Eye (tissue), 1 donor: ENCODE data around the gene HPCAL1.
A peak's percentile ranks its signal among the peaks of the same experiment; 100 is the strongest.

ENCODE experiments used
- DNase-seq: peaks from one replicate; pipeline ENCODE4 v3.0.0-alpha.2; 2015

The HPCAL1 gene

DNA sequence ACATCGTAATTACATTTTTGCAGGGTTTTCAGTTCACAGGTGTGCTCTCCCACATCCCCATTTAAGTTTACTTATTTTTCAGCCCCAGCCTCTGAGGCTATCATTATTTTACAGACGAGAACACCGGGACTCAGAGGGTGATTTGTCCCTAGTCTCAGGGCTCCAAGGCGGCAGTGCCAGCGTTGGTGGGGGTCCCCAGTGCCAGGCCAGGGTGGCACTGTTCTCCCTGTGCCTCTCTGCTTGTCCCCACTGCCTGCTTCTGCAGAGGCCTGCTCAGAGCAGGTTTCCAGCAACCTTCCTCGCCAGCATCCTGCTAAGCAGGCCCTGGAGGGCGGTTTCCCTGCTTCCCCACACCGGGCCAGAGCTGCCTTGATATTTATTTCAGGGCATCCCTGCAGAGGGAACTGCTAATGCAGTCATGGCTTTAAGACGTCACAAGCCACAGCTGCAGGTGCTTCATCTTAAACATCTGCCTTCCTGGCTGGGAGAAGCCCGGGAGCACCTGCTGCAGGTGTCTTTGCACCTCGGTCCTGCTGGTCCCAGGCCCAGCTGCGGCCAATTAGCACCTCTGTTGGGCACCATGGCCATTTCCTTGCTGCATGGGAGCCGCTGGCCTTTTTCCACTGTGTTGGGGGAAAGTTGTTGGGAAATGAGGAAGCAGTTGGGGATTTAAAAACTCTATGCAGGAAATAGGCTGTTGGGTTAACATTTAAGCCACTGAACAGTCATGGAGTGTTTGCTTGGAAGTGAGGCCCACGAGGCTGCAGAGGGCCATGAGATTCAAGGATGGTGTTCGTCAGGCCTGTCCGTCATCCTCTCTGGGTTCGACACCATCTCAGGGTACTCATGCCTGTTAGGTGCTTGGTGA lies 22.8 kb downstream of the HPCAL1 start:
- DNase-seq: no peak

DNA sequence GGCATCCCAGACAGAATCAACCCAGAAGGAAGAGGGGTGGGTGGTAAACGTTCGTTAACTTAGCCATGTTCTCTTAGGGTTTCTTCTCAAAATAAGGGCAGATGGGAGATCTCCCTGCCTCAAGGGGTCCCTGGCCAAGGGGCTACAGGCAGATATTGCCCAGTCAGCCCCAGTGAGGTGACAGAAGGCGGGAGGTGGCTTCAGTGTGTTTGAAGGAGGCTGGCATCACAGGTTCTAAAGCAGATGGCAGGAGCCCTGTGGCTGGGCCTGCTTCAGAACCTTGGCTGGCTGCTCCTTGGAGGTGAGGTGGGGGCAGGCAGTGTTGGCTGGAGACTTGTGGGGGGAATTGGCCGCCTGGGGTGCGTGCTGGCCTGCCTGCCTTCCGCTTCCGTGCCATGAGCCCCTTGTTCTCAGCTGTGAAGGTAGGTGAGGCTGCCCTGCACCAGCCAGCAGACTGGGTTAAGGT lies 23.5 kb downstream of the HPCAL1 start:
- DNase-seq: no peak

DNA sequence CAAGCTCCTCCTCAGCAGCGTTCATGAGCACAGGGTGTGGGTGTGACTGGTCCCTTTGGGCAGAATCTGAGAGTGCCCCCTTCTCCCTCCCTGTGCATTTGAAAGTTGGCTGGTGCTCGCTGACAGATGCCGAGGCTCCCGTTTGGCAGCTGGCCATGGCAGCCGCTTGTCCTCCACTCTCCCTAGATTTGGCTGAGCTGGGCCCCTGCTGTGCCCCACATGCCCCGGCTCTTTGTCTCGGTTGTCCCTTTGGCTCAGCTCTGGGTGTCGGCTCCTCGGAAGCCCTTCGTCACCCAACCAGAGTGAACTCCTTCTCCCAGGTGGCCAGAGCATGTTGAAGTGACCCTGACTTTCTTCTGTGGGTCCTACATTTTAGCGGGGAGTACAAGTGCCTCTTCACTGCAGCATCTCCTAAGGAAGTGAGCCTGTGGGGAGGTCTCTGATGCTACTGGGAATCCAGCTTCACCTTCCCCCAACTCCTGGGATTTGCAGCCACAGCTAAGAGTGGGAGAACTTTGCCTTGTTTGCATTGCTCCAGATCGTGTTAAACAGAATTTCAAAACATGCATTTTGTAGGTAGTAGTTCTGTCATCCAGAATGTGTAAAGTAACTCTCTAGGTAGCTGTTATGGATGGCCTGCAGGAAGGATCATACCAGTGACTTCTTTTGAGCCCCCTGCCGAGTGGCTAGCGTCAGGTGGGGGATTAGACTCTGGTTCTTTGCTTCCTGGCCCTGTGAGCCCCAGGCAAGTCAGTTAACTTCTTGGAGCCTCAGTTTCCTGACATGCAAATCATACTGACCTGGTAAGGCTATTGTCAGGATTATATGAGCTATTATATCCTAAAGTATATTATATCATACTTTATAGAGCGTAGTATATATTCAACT lies 24.2 kb downstream of the HPCAL1 start:
- DNase-seq: peak; percentile 63

DNA sequence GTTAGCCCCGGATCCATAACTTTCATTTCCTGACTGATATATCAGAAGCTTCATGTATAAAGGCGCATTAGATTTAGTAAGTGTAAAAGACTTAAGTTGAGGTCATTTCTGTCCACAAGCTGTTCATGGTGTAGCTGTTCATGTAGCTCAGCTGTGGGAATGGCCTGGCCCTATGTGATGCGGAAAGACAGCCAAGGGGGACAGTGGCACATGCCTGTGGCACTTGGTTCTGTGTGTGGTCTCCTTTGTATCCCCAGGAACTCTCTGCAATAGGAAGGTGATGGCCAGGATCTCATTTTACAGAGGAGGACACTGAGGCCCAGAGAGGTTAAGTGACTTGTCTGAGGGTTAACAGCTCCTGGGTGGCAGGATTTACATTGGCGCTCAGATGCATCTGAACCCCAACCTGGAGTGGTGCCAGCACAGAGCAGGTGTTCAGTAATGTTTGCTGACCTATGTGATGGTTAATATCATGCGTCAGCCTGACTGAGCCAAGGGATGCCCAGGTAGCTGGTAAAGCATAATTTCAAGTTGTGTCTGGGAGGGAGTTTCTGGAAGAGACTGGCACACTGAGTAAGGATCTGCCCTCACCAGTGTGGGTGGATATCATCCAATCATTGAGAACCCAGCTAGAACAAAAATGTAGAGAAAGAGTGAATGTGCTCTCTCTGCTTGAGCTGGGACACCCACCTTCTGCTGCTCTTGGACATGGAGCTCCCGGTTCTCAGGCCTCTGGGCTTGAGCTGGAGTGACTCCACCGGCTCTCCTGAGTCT lies 25.4 kb downstream of the HPCAL1 start:
- no peak for DNase-seq

DNA sequence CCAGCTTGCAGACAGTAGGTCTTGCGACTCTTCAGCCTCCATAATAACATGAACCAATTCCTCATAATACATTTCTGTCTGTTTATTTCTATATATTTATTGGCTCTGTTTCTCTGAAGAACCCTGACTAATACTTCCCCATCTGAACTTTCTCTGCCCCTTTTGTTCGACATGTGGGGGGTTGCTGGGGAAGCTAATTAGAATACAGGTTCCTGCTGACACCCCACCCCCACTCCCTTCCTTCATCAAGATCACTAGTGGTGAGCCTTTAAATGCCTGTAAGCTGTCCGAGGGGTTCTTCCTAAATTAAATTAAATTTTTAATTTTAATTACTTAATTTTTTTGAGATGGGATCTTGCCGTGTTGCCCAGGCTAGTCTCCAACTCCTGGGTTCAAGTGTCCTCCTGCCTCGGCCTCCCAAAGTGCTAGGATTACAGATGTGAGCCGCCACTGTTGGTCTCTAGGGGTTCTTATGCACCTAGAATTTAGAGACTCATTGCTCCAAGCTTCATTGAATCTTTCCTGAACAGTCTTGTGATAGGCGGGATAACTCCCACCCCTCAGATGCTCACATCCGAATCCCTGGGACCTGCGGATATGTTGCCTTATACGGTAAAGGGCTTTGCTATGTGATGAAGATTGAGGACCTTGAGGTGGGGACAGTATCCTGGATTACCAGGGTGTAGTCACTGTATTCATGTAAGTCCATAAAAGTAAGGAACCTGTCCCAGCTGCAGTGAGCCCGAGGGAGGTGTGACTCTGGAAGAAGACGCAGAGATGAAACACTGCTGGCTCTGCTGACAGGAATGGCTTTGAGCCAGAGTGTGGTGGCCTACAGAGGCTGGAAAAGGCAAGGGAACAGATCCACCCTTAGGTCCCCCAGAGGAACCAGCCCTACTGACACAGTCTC lies 26.2 kb downstream of the HPCAL1 start:
- no peak for DNase-seq

DNA sequence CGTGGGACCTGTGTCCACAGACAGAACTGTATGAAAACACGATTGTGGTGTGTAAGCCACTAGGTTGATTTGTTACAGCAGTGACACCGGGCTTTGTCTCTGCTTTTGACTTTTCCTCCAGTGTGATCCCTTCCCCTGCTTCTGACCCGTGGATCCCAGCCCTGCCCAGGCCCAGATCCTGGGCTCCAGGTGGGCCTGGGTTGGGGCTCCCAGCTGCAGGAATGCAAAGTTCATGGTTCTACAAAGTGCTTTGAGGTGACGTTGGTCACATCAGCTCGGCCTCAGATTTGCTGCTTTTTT lies 26.8 kb downstream of the HPCAL1 start:
- no peak for DNase-seq

DNA sequence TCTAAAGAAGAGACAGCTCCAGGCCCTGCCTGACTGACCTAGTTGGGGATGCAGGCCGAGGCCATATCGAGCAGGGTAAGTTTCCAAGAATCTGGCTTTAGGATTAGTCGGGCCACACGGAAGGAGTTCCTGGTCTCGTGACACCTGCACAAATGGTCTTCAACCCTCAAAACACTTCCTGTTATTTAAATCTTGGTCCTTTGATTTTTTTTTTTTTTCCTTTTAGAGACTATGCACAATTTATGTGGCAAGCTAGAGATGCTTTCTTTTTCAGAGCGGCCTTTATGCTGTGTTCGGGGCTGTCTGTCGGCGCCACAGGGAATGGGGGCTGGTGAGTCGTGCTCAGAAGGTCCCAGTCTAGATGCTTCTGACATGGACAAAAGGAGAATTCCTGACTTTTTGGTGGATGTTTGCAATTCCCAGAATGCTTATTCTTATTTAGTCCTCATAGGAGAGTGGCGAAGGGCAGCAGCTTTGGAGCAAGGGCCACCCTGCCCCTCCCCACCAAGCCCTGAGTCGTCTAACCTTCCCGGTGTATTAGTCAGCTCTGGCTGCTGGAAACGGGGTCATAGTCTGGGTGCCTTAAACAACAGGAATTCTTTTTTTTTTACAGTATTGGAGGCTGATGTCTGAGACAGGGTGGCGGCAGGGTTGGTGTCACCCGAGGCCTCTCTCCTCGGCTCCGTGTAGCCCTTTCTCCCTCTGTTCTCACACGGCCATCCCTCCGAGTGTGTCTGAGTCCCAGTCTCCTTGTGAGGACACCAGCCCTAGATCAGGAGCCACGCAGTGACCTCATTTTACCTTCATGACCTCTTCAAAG lies 27.4 kb downstream of the HPCAL1 start:
- DNase-seq: no peak

DNA sequence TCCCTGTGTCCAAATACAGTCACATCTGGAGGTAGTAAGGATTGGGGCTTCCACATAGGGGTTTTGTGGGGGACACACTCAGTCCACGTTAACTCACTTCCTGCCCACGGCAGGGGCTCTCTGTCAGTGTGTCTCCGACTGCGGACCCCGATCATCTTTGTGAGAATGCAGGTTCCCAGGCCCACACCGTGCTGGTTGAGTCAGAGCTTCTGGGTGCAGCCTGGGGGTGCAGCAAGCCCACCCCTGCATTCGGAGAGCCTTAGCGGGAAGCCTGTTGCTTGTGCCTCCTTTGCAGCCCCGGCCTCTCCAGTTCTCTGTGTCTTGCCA lies 28.0 kb downstream of the HPCAL1 start:
- DNase-seq: no peak

DNA sequence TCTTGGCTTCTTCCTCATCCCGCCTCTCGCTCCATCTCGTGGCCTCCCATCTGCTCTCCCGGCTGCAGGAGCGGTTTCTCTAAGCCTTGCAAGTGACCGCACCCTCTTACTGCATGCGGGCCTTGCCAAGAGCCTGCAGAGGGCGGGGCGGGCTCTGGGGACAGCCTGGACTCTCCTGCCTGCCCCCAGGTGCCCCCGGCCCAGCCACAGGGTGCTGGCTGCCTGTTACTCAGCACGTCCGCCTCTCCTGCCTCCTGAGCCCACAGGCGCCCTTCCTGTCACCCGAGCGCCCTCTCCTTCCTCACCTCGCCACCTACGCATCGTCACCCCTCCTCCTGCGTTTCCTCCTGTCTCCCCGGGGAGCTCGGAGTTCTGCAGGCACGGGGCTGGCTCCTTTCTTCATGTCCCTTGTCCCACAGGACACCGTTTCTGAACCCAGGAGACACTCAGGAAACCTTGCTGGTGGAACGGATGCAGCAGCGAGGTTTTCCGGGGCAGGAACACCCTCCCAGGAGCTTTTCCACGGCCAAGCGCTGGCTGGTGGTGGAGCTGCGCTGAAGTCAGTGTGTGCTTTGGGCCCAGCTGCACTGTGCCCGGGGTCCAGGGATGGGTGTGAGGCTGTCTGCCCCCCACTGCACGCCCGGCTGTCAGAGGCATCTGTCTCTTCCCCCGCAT lies 28.5 kb downstream of the HPCAL1 start:
- DNase-seq: no peak

DNA sequence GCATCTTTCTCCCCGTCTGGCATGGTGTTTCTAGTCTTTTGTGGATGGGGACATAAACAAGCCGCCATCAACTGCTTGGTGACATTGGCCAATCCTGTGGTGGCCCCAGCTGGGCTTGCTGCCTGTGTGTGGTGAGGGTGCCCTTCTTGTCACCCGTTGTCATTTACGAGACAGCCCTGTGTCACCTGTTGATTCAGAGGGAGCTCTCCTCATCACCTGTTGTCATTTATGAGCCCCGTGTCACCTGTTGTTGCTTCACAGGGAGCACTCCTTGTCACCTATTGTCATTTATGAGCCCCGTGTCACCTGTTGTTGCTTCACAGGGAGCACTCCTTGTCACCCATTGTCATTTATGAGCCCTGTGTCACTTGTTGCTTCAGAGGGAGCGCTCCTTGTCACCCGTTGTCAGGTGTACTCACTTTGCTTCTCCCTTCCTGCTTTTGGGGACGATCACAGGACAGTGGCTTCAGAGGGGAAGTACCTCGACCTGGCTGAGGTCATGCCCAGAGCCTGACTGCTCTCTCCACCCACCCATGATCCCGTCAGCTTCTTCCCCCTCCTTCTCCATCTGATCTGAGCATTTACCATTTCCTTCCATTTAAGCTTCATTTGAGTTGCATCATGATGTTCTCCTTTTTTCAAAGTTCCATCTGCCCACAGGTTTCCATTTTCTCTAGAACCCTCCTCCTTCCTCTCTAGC lies 29.1 kb downstream of the HPCAL1 start:
- DNase-seq: no peak

DNA sequence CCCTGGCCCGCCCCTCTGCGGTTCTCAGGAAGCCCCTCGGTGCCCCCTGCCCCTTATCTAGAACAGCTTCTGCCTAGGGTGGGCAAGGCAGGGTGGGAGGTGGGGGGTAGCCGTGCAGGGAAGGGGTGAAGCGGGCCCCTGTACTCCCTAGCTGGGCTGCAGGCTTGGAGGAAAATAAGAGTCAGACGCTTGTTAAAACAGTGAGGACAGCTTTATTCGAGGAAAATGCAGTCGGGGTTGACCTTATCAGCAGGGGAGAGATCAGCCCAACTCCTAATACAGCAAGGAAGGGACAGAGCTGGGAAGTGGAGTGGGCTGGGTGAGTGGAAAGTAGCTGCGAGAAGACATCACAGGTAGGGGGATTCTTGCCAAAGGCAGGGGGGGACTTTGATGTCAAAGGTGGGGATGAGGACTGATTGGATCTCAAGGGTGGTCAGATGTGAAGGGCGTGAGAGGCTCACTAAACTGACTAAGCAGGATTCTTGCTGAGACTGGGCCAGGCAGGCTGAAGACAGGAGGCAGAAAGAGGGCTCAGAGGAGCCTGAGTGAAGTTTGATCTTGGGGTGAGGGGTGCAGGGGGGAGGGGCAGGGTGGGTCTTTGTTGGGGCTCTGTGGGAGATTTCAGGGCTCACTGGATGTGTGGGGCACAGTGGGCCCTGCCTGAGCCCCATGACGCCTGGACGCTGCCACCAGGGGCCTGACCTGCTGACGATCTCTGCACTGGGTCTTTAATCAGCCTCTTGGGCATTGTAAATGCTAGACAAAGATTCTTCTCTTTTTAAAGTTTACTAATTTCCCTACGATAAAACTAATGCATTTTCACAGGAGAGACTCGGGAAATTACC lies 29.9 kb downstream of the HPCAL1 start:
- peak; percentile 63 for DNase-seq

DNA sequence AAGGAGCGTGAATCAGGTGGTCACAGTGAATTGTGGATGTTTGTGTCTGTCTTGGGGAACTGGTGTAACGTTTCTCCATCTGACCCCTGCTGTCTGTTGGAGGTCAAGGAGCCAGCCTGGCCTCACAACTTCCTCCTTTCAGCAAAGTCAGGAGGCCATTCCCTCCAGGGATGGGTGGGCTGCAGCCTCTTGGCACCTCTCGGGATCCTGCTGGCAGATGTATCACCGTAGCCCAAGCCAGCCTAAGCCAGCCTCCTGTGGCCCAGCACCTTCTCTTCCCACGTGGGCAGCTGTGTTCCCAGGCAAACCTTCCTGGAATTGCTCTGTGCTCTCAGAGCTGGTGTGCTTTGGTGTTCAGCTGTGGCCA lies 30.5 kb downstream of the HPCAL1 start:
- DNase-seq: no peak

DNA sequence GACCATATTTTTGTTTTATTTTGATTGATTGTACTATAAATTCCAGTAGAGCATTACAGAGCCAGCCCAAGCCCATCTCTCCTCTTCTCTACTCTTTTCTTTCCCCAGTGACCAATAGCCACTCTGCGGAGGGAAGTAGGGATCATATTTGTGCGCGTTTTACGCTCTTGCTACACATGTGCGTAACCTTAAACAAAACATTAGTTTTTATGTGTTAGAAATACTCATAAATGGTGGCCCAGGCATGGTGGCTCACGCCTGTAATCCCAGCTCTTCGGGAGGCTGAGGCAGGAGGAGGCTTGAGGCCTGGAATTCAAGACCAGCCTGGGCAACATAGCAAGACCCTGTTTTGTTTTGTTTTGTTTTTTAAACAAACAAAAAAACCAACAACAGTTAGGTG lies 31.3 kb downstream of the HPCAL1 start:
- no peak for DNase-seq

DNA sequence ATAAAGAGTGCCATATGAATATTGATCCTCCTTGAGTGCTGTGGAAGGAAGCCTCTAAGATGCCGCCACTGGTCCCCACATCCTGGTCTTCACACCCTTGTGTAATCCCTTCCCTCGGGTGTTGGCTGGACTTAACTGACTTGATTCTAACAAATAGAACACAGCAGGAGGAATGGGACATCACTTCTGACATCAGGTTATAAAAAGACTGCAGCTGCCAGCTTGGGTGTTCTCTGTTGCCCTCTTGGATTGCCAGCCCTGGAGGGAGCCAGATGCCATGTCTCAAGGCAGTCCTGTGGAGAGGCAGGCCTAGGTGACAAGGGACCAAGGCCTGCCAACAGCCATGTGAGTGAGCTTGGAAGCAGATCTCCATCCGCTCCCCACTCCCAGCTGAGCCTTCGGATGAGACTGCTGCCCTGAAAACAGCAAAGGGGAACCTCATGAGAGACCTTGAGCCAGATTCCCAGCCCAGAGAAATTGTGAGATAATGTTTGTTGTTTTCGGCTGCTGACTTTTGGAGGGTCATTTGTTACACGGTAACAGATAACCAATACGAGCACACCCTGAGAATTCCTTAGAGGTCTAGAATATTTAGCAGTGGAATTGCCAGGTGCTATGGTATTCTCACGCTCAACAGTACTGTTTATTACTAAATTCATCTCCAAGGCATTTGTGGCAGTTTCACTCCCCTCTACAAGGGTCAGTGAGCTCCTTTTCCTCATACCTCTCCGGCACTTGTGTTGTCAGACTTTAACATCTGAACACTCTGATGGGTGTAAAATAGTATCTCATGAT lies 32.5 kb downstream of the HPCAL1 start:
- DNase-seq: no peak

DNA sequence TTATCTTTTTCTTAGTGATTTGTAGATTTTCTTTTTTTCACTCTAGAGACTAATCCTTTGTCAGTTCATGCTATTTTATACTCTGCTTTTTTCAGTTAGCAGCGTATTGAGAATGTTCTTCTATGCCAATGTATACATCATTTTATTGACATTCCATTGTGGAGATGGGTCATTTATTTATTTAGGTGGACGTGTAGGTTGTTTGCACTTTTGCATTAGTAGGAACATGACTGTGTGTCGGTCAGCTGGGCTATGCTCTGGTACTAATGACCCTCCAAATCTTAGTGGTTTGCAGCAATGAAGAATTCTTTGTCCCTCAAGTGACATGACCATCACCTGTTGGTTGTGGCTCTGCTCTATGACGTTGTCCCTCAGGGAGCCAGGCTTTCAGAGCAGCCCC lies 33.6 kb downstream of the HPCAL1 start:
- no peak for DNase-seq

DNA sequence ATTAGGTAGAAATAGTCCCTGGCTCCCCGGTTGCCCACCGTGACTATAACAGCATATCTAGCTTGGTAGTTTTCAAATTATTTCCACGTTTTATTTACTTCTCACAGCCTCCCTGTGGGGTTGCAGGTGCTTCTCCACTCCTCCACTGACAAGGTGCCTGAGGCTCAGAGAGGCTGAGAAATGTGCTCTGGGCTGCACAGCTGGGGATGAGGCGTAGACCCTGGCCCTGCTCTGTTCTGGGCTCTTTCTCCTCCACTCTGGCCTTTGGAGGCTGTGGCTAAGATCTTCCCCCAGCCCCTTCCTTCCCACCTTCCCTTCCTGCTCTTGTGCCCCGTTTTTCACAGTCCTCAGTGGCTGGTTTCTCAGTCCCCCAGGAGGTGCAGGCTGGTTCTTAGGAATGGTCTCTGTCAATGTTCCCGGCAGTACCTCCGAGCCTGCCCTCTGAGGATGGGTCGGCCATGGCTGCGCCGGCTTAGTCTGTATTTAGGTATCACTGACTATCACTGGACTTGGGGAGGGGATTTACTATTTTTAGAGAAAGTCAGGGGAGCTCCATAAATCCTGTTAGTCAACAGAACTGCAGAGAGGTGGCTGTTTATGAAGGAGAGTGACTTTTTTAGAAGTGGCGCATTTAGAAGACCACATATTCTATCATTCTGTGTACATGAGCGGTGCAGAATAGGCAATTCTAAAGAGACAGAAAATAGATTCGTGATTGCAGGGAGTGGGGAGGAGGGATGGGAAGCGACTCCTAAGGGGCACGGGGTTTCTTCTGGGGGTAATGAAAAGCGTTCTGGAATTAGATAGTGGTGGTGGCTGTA lies 35.0 kb downstream of the HPCAL1 start:
- no peak for DNase-seq
